SK-N-SH treated with all-trans-retinoic acid at 6 μM for 48 hours (cell line): Measurements from ENCODE around the gene XPO4.

Experiments used
- ATAC-seq: fragments of 200-7000 bp; cut with Tn5 transposase; 3 replicates; pipeline ENCODE4 v1.9.1; 2020; ENCODE audit warnings: mild to moderate bottlenecking, moderate library complexity
- BACH2 ChIP-seq: fragments of 250-450 bp; sonication (Bioruptor Pico); IDR thresholded peaks from 2 replicates; pipeline ENCODE4 v1.9.0; 2021; ENCODE audit warnings: mild to moderate bottlenecking, borderline replicate concordance
- CREB5 ChIP-seq: fragments of 250-450 bp; sonication (Bioruptor Pico); IDR thresholded peaks from 2 replicates; pipeline ENCODE4 v1.5.1; 2020; ENCODE audit warnings: low read depth, mild to moderate bottlenecking, moderate library complexity
- CSDC2 ChIP-seq: fragments of 250-450 bp; sonication (Bioruptor Pico); IDR thresholded peaks from 2 replicates; pipeline ENCODE4 v1.5.0; 2020; ENCODE audit warnings: mild to moderate bottlenecking, moderate library complexity
- CSRNP3 ChIP-seq: fragments of 250-450 bp; sonication (Bioruptor Pico); IDR thresholded peaks from 2 replicates; pipeline ENCODE4 v1.5.1; 2021; ENCODE audit warnings: mild to moderate bottlenecking, moderate library complexity
- ESRRG ChIP-seq: fragments of 250-450 bp; sonication (Bioruptor Pico); IDR thresholded peaks from 2 replicates; pipeline ENCODE4 v1.6.1; 2021; ENCODE audit warnings: mild to moderate bottlenecking
- GLIS3 ChIP-seq: fragments of 250-450 bp; sonication (Bioruptor Pico); IDR thresholded peaks from 2 replicates; pipeline ENCODE4 v1.5.0; 2020; ENCODE audit warnings: mild to moderate bottlenecking, moderate library complexity
- ISL1 ChIP-seq: fragments of 250-450 bp; sonication (Bioruptor Pico); IDR thresholded peaks from 2 replicates; pipeline ENCODE4 v2.1.2; 2022; ENCODE audit warnings: mild to moderate bottlenecking, moderate library complexity
- OSR1 ChIP-seq: fragments of 250-450 bp; sonication (Bioruptor Pico); IDR thresholded peaks from 2 replicates; pipeline ENCODE4 v1.8.0; 2022; ENCODE audit warnings: moderate library complexity, mild to moderate bottlenecking, inconsistent platforms
- PATZ1 ChIP-seq: fragments of 250-450 bp; sonication (Bioruptor Pico); IDR thresholded peaks from 2 replicates; pipeline ENCODE4 v1.8.0; 2020; ENCODE audit warnings: mild to moderate bottlenecking, moderate library complexity, borderline replicate concordance
- POU6F1 ChIP-seq: fragments of 250-450 bp; sonication (Bioruptor Pico); IDR thresholded peaks from 2 replicates; pipeline ENCODE4 v1.8.0; 2021; ENCODE audit warnings: low read depth, mild to moderate bottlenecking, moderate library complexity, borderline replicate concordance
- PPARA ChIP-seq: fragments of 250-450 bp; sonication (Bioruptor Pico); IDR thresholded peaks from 2 replicates; pipeline ENCODE4 v1.5.0; 2020; ENCODE audit warnings: mild to moderate bottlenecking, borderline replicate concordance
- RARB ChIP-seq: fragments of 250-450 bp; sonication (Bioruptor Pico); IDR thresholded peaks from 2 replicates; pipeline ENCODE4 v1.8.0; 2021; ENCODE audit warnings: mild to moderate bottlenecking, moderate library complexity
- SNAI2 ChIP-seq: fragments of 250-450 bp; sonication (Bioruptor Pico); IDR thresholded peaks from 2 replicates; pipeline ENCODE4 v1.5.0; 2020; ENCODE audit warnings: mild to moderate bottlenecking, moderate library complexity
- TCF4 ChIP-seq: fragments of 250-450 bp; sonication (Bioruptor Pico); IDR thresholded peaks from 2 replicates; pipeline ENCODE4 v1.8.0; 2021; ENCODE audit warnings: mild to moderate bottlenecking, moderate library complexity, borderline replicate concordance
- TOX ChIP-seq: fragments of 250-450 bp; sonication (Bioruptor Pico); IDR thresholded peaks from 2 replicates; pipeline ENCODE4 v1.8.0; 2021; ENCODE audit warnings: mild to moderate bottlenecking, moderate library complexity, borderline replicate concordance
- TSHZ2 ChIP-seq: fragments of 250-450 bp; sonication (Bioruptor Pico); IDR thresholded peaks from 2 replicates; pipeline ENCODE4 v1.5.0; 2020; ENCODE audit warnings: mild to moderate bottlenecking, moderate library complexity
- ZC3H10 ChIP-seq: fragments of 250-450 bp; sonication (Bioruptor Pico); IDR thresholded peaks from 2 replicates; pipeline ENCODE4 v1.5.1; 2021; ENCODE audit warnings: mild to moderate bottlenecking, moderate library complexity
- ZFP3 ChIP-seq: fragments of 250-450 bp; sonication (Bioruptor Pico); IDR thresholded peaks from 2 replicates; pipeline ENCODE4 v1.5.0; 2020; ENCODE audit warnings: mild to moderate bottlenecking, moderate library complexity
- ZFP30 ChIP-seq: fragments of 450-650 bp; formaldehyde crosslinking; IDR thresholded peaks from 2 replicates; pipeline ENCODE4 v1.5.0; 2022; ENCODE audit warnings: mild to moderate bottlenecking, moderate library complexity
- ZNF565 ChIP-seq: fragments of 450-650 bp; formaldehyde crosslinking; conservative IDR thresholded peaks from 2 replicates; pipeline ENCODE4 v1.5.0; 2020; ENCODE audit warnings: low read depth, mild to moderate bottlenecking, moderate library complexity
- ZNF70 ChIP-seq: fragments of 450-650 bp; formaldehyde crosslinking; IDR thresholded peaks from 2 replicates; pipeline ENCODE4 v1.5.0; 2020; ENCODE audit warnings: mild to moderate bottlenecking, moderate library complexity
- ZNF8 ChIP-seq: fragments of 450-650 bp; formaldehyde crosslinking; IDR thresholded peaks from 2 replicates; pipeline ENCODE4 v1.5.0; 2020; ENCODE audit warnings: mild to moderate bottlenecking, moderate library complexity

XPO4 gene

GRCh38 chr13:20782116-20782708 is 120.3 kb downstream of the XPO4 start:
- TF ChIP-seq ISL1 (CRISPR knock-in tag) = peak; percentile 90
- no peak for TF ChIP-seq ZFP30
- TF ChIP-seq OSR1 (CRISPR knock-in tag) = no peak
- peak; percentile 46; the same call in 1 of the 2 replicates for TF ChIP-seq TSHZ2 (CRISPR knock-in tag)
- TF ChIP-seq ZFP3 (CRISPR knock-in tag) = no peak
- TF ChIP-seq ZNF70 (CRISPR knock-in tag) = no peak
- peak; percentile 61; the same call in 1 of the 2 replicates for TF ChIP-seq SNAI2
- TF ChIP-seq TCF4 (CRISPR knock-in tag) = no peak
- TF ChIP-seq PPARA (CRISPR knock-in tag) = no peak
- TF ChIP-seq GLIS3 (CRISPR knock-in tag) = no peak
- no peak for TF ChIP-seq BACH2
- no peak for TF ChIP-seq CSDC2
- no peak for TF ChIP-seq ZC3H10 (CRISPR knock-in tag)
- TF ChIP-seq ESRRG (CRISPR knock-in tag) = no peak
- no peak for TF ChIP-seq ZNF8
- TF ChIP-seq TOX (CRISPR knock-in tag) = no peak
- no peak for TF ChIP-seq CREB5 (CRISPR knock-in tag)
- ATAC-seq = no peak

GRCh38 chr13:20780317-20780716 is 122.2 kb downstream of the XPO4 start:
- no peak for ATAC-seq
- TF ChIP-seq POU6F1 (CRISPR knock-in tag) = no peak
- no peak for TF ChIP-seq SNAI2
- no peak for TF ChIP-seq GLIS3 (CRISPR knock-in tag)
- TF ChIP-seq ZNF70 (CRISPR knock-in tag) = no peak
- TF ChIP-seq RARB (CRISPR knock-in tag) = no peak
- TF ChIP-seq ZNF565 (CRISPR knock-in tag) = no peak
- TF ChIP-seq ZNF8 = no peak
- TF ChIP-seq ISL1 (CRISPR knock-in tag) = no peak
- TF ChIP-seq PPARA (CRISPR knock-in tag) = no peak
- no peak for TF ChIP-seq TCF4 (CRISPR knock-in tag)
- TF ChIP-seq BACH2 = no peak
- no peak for TF ChIP-seq CREB5 (CRISPR knock-in tag)
- TF ChIP-seq, all 23 proteins: peak for 0

- no peak for ATAC-seq
- TF ChIP-seq RARB (CRISPR knock-in tag) = no peak
- TF ChIP-seq PATZ1 (CRISPR knock-in tag) = no peak
- no peak for TF ChIP-seq CSRNP3
- no peak for TF ChIP-seq CREB5 (CRISPR knock-in tag)
- no peak for TF ChIP-seq ZNF8
- TF ChIP-seq POU6F1 (CRISPR knock-in tag) = no peak
- no peak for TF ChIP-seq SNAI2
- TF ChIP-seq ESRRG (CRISPR knock-in tag) = no peak
- TF ChIP-seq CSDC2 = no peak
- TF ChIP-seq GLIS3 (CRISPR knock-in tag) = no peak
- TF ChIP-seq OSR1 (CRISPR knock-in tag) = no peak
- no peak for TF ChIP-seq TCF4 (CRISPR knock-in tag)
Observed at GRCh38 chr13:20779405-20779804, 123.1 kb downstream of the XPO4 start.
